GOT3 (cell line): ENCODE results near the gene IL17REL.
"Not testable (repeated sequence)": the region's sequence is repeated elsewhere in the genome, so short reads cannot be mapped to it uniquely, and the experiment has no call there.

Experiments used
- DNase-seq: peaks from one replicate; lab custom pipeline; 2025; ENCODE audit warnings: mixed read lengths; lab: John Stamatoyannopoulos, UW

The IL17REL gene

GRCh38 chr22:49956418-49956770 is 56.2 kb downstream of the IL17REL start:
- DNase-seq: no peak

DNA sequence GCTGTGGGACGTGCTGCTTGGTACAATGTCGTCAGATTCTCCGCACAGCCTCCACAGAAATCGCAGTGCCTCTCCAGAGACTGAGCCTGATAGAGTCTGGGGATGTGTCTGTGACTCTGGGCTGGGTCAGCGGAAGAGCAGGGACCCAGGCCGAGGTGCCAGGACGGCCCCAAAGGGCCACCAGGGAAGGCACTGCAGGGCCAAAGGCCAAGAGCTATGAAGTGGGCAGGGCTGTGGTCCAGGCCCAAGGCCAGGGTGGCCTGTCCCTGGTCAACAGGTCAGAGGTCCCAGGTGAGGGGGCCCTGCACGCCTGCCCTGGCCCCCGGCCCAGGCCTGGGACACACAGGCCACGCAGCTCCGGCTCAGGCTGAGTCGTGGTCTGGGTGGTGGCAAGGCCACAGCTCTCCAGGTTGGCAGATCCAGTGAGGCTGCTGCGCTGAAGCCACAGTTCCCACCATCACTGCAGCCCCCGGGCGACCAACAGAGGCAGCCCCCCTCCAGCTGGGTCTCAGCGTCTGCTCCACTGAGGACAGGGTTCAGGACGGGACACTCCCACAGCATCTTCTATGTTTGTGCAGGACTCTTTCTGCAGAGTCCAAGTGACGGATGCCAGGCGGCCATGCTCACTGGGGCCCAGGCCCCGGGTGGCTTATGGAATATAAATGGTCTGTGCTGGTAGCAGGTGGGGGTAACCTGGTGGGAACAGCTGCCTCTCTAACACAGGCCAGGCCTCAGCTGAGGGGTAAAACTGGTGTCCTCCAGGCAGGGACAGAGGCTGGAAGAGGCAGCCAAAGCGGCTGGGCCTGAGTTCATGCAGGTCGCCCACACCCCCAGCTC is 56.8 kb downstream of the IL17REL start:
- no peak for DNase-seq

GRCh38 chr22:49954991-49955580 is 57.5 kb downstream of the IL17REL start:
- DNase-seq: no peak

- no peak for DNase-seq
Observed at GRCh38 chr22:49954354-49954753, 58.2 kb downstream of the IL17REL start.

DNA sequence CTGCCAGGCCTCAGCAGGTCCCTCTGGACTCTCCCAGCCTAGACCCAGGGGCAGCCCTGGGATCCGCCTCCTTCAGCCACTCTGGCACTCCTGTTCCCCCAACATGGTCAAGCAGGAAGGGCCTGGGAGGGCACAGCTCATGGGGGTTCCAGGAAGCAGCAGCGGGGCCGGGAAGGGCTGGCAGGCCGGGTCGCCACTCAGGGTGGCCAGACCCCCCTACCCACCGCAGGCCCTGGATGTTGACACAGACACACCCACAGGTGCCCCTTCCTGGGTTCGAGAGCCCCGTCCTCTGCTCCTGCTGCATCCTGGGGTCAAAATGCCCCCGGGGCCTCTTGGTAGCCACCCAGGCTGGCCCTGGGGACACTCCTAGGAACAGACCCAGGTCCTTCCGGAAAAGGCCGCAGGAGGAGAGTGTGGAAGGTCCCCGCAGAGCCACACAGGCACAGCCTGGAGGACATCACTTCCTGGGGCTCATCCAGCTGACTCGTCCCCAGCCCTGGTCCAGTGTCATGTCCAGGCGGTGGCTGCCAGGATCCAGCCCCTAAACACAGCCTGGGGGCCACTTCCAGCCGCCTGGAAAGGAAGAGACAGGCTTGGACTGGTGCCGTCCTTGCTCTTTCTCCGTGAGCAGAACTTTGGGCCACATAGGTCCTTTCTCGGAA is 58.8 kb downstream of the IL17REL start:
- no peak for DNase-seq

DNA sequence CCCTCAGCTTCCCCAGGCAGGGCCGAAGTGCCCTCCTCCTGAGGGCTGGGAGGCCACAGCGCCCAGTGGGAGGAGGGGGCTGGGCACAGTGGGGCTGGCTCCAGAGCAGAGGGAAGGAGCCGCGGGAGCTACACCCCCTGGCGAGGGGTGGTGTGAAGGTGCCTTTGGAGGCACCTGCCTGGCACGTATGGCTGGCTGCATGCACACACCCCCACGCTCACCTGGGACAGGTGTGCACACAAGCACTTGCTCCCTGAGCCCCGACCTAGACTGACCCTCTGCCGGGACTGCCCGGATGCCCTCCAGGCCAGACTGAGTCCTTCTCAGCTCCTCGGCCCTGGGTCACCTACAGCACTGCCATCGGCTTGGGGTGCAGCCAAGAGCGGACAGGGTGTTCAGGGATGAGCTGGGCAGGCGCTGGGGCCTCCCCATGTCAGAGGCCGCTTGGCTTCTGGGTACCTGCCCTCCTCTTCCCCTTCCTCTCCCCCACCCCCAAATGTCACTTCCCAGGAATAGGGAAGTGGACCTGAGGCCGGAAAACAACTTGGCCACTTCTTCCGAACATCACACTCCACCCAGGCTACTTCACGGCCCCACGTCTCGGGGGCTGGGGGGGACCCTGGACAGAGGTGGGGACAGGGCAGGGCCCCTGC is 59.4 kb downstream of the IL17REL start:
- no peak for DNase-seq

GRCh38 chr22:49951986-49952896 is 60.3 kb downstream of the IL17REL start:
- no peak for DNase-seq

GRCh38 chr22:49951678-49951985 is 60.9 kb downstream of the IL17REL start:
- DNase-seq: no peak

DNA sequence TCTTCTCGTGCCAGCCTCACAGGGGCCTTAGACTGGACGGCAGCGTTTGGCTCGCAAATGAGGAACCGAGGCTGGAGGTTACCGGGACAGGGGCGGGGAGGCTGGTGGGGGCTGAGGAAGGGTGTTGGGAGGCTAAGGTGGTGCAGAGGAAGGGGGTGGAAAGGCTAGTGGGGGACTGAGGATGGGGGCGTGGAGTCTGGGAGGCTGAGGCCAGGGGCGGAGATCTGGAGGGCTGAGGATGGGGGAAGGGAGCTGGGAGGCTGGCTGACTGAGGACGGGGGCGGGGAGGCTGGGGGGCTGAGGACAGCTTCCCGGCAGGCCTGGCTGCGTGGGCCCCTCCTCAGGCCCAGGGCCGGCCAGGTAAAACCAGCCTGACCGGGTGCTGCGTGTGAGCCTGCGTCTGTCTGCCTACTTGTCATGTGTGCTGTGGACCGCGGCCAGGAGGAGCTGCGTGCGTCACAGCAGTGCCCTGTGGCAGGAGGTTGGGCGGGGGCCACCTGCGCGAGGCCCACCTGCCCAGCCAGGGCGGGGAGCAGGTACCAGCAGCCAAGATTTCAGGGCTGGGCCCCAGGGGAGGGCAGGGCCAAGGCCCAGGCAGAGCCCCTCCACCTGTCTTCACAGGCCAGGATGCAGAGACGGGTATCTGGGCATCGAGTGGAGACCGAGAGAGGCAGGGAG is 61.4 kb downstream of the IL17REL start:
- no peak for DNase-seq

DNA sequence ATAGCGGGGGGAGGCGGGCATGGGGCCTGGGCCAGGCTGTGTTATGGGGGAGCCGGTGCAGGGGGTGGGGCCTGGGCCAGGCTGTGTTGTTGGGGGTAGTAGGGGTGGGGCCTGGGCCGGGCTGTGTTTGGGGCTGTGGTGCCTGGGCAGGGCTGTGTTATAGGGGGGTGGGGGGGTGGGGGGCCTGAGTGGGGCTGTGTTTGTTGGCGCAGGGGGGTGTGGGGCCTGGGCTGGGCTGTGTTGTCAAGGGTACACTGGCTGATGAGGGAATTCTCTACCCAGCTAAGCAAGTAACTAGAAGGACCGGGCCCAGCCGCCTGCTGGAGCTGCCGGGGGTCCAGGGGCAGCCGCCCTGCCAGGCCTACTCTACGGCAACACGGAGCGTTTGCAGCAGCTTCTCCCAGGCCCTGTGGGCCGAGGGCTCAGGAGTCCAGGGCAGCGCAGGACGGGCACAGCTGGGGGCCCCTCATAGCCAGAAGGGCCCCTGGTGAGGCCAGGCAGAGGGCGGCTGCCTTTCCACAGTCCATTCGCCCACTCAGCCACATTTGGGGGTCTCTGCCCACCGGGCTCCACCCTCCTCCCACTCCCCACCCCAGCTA is 62.1 kb downstream of the IL17REL start:
- DNase-seq: no peak

DNA sequence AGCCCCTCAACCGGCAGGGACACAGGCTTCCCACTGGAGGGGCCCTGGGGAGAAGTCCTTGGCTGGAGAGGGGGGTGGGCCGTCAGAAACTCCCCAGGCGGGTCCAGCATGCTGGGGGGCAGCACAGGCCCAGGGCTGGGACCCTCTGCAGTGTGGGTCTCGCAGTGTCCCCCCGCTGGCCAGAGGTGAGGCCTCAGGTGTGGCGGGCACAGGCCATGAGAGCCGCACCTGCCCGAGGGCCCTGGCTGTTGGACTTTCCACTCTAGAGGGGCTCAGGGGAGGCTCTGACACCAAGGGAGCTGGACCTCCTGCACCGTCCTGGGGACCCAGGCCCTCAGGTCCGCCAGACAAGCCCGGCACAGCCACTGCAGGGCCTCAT is 62.7 kb downstream of the IL17REL start:
- DNase-seq: no peak

DNA sequence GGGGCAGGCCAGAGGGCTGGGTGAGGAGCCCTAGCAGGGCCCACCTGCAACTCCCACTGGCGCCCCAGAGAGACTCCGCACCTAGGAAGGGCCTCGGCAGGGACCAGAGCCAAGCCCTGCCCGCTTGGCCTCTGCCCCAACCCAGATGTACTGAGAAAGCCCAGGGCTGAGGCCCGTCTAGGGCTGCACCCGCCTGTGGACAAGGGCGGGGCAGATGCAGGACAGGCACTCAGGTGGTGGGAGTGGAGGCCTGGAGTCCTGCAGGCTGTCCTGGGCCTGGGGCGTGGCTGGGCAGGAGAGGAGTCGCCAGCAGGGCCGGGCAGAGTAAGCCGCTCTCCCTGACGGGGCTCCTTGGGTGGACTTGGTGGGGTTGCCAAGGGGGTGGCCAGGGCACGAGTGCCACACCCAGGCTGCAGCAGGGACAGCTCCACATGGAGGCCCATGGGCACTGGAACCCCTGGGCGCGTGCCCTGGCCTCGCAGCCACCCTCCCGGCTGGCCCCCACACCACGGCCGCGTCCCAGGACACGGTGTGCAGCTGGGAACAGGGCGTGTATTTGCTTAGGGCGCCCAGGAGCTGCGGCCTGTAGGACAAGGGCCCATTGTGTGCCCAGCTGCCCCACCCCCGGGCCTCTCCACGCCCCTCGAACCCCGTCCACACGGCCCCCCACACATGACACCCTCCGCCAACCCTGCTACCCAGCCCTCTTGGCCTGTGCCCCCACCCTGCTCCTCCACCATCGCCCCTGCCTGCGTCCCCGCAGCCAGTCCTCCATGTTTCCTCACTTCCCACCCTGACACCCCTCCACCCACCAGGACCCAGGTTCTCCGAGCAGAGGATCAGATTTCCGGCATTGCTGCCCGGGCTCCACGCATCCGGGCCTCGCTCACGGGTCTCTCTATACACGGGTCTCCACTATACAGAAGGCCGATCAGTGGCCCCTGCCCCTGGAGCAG is 63.3 kb downstream of the IL17REL start:
- no peak for DNase-seq

DNA sequence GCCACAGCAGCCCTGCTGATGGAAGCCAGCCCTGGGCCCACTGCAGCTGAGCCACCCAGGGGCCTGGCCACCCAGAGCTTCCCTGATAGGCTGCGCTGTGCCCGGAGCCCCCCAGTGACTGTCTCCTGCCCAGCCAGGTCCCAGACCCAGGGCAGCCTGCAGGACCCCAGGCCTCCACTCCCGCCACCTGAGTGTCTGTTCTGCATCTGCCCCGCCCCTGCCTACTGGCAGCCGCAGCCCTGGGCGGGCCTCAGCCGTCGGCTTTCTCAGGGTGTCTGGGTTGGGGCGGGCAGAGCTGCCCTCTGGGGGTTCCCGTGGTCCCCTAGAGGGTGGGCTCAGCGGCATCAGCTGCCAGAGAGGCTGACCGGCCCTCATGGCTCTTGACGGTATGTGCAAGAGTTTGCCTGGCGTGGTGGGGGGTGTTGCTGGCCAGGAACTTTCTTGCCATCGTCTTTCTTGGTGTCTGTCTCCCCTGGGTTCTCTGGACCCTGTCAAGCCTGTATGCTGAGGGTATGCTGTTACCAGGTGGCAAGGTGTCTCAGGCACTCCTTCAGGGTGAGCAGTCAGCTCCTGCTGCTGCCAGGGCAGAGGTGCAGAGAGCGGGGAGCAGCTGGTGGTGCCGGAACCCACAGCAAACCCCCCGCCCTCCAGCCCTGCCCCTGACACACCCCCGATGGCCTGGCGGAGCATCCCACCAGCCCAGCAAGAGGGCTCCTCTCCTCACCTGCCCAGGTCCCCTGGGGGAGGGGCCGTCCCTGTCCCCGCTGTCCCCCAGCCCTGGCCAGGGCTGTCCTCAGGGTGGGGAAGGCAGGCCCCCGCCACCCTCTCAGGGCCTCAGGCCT is 64.2 kb downstream of the IL17REL start:
- no peak for DNase-seq

GRCh38 chr22:49947296-49947622 is 65.3 kb downstream of the IL17REL start:
- DNase-seq: no peak

- no peak for DNase-seq
Observed at GRCh38 chr22:49946612-49947295, 65.8 kb downstream of the IL17REL start.

- DNase-seq: not testable (repeated sequence)
Observed at GRCh38 chr22:49945042-49945794, 67.3 kb downstream of the IL17REL start.
